Activated T-cell treated with anti-CD3 and anti-CD28 coated beads for 24 hours (primary cell): ENCODE measurements around the gene CAV3.

Source experiments
- DNase-seq: peaks from one replicate; pipeline ENCODE4 v3.0.0-alpha.2; 2020; ENCODE audit warnings: low read depth

Gene CAV3

GRCh38 chr3:8736436-8736835 lies 2.8 kb downstream of the CAV3 start:
- no peak for DNase-seq

- DNase-seq, result no peak
These were observed 3.7 kb downstream of the CAV3 start for GRCh38 chr3:8737301-8737700.

GRCh38 chr3:8737823-8738222 lies 4.2 kb downstream of the CAV3 start:
- no peak for DNase-seq

GRCh38 chr3:8738639-8739038 lies 5.0 kb downstream of the CAV3 start:
- no peak for DNase-seq

- no peak for DNase-seq
These were observed 6.3 kb downstream of the CAV3 start for GRCh38 chr3:8739757-8740504.

- no peak for DNase-seq
These were observed 8.1 kb downstream of the CAV3 start for GRCh38 chr3:8741581-8742261.

GRCh38 chr3:8743021-8743601 lies 9.5 kb downstream of the CAV3 start:
- no peak for DNase-seq

GRCh38 chr3:8743911-8744310 lies 10.3 kb downstream of the CAV3 start:
- no peak for DNase-seq

- DNase-seq, result no peak
These were observed 12.2 kb downstream of the CAV3 start for GRCh38 chr3:8745619-8746370.

GRCh38 chr3:8746780-8747345 lies 13.3 kb downstream of the CAV3 start:
- no peak for DNase-seq

GRCh38 chr3:8749316-8749715 lies 15.7 kb downstream of the CAV3 start:
- no peak for DNase-seq

- DNase-seq, result no peak
These were observed 19.2 kb downstream of the CAV3 start for GRCh38 chr3:8752832-8753231.

- DNase-seq, result no peak
These were observed 21.5 kb downstream of the CAV3 start for GRCh38 chr3:8755097-8755496.

- DNase-seq, result no peak
These were observed 22.1 kb downstream of the CAV3 start for GRCh38 chr3:8755564-8756237.

- no peak for DNase-seq
These were observed 23.1 kb downstream of the CAV3 start for GRCh38 chr3:8756671-8757070.

GRCh38 chr3:8757551-8758518 lies 24.2 kb downstream of the CAV3 start:
- no peak for DNase-seq

- no peak for DNase-seq
These were observed 25.6 kb downstream of the CAV3 start for GRCh38 chr3:8759038-8759707.

- no peak for DNase-seq
These were observed 26.5 kb downstream of the CAV3 start for GRCh38 chr3:8760091-8760490.

GRCh38 chr3:8760506-8760905 lies 26.9 kb downstream of the CAV3 start:
- no peak for DNase-seq

- no peak for DNase-seq
These were observed 28.3 kb downstream of the CAV3 start for GRCh38 chr3:8761866-8762265.
